GM12891 (cell line): ENCODE measurements around the gene PSME4.

Source experiments
- PAX5 ChIP-seq: IDR thresholded peaks from 2 replicates; pipeline ENCODE4 v1.6.1; 2011; ENCODE audit warnings: low read length, moderate library complexity, mild to moderate bottlenecking; ENCODE audit not compliant: insufficient read depth, severe bottlenecking
- POLR2A ChIP-seq: IDR thresholded peaks from 2 replicates; pipeline ENCODE4 v1.6.1; 2011; ENCODE audit warnings: low read depth, low read length, control low read depth
- POLR2AphosphoS5 ChIP-seq: IDR thresholded peaks from 2 replicates; pipeline ENCODE4 v1.6.1; 2011; ENCODE audit warnings: low read depth, low read length, control low read depth
- SPI1 ChIP-seq: IDR thresholded peaks from 2 replicates; pipeline ENCODE4 v1.6.1; 2011; ENCODE audit warnings: low read depth, low read length, control low read depth
- TAF1 ChIP-seq: IDR thresholded peaks from 2 replicates; pipeline ENCODE4 v1.6.1; 2011; ENCODE audit warnings: low read depth, low read length, control low read depth

DNA sequence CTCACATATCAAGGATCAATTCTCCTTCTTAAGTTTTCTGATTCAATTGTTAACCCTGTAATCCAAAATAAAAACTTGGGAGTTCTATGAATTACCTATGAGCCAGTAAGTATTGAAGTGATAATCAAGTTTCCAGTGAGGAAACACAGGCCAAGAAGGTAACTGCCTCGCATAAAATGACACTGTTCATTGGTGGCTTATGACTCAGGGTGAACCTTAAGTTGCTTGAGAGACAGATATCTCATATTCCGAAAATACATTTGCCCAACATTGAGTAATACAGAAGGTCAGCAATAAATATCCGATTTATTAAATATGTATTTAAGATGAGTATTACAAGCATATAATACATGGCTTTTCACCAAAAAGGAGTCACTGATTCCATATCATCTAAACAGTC lies 31.9 kb downstream of the PSME4 start:
- no peak for TF ChIP-seq POLR2AphosphoS5
- TF ChIP-seq POLR2A, result no peak
- no peak for TF ChIP-seq PAX5
- no peak for TF ChIP-seq TAF1
- no peak for TF ChIP-seq SPI1
